ENCODE results near the gene OXCT1.

Gene OXCT1

GRCh38 chr5:41770799-41771198 is 99.4 kb downstream of the OXCT1 start:
- Histone ChIP-seq H3K79me1 (replicated peaks; ENCODE audit: low read length, poor library complexity, severe bottlenecking) (no peaks in the 10 kb centered on the region), H3K9me3 (ENCODE audit: control insufficient read depth, low read length) (no peaks in the 10 kb centered on the region), H2AFZ (ENCODE audit: low read depth, low read length) (no peak overlapping the region)

DNA sequence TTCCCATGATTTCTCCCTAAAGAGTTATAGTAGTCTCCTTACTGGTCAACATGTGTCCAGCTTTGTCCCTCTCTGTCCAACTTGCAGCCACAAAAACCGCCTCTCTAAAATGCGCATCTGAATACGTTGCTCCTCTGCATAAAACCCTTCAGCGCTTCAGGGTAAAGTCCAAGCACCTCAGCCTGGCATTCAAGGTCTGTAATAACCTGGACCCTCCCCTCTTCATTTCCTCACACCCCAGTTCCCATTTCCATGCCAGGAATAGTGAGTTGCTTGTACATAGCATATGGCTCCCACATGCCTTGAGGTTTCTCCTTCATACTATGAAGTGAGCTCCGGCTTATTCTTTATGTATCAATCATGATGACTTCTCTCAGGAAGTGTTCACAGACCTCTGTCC is 101.5 kb downstream of the OXCT1 start:
- H3K4me2 ChIP-seq (ENCODE audit: low read length, poor library complexity, severe bottlenecking), result no peak overlapping the region
- H3K27me3 ChIP-seq (ENCODE audit: control insufficient read depth in 1 of 2, insufficient read depth in 1 of 2, low read length in 2 of 2), result no peaks in the 10 kb centered on the region
- no peaks in the 10 kb centered on the region for H3K36me3 ChIP-seq (ENCODE audit: control insufficient read depth in 1 of 2, insufficient read depth in 2 of 2, low read depth in 1 of 2, low read length in 2 of 2)
- no peak overlapping the region for H3K4ac ChIP-seq (ENCODE audit: low read depth in 1 of 2, low read length in 2 of 2)
- no peak overlapping the region for H2BK15ac ChIP-seq (ENCODE audit: low read depth, poor library complexity, severe bottlenecking)
- H3K27ac ChIP-seq (ENCODE audit: low read length, poor library complexity, severe bottlenecking), result no peak overlapping the region
- H2BK12ac ChIP-seq (ENCODE audit: low read length in 2 of 2), result no peak overlapping the region
- no peak overlapping the region for H2BK120ac ChIP-seq (ENCODE audit: low read depth, low read length)
- no peak overlapping the region for H3K18ac ChIP-seq (ENCODE audit: low read depth in 1 of 2, low read length in 2 of 2)
- H2BK5ac ChIP-seq (ENCODE audit: low read depth, low read length, poor library complexity, severe bottlenecking), result no peak overlapping the region
- H3K4me3 ChIP-seq (ENCODE audit: insufficient read depth in 1 of 2, low read depth in 1 of 2, low read length in 2 of 2), result no peak overlapping the region
- no peak overlapping the region for H3K14ac ChIP-seq (ENCODE audit: low read length in 2 of 2)
- no peak overlapping the region for H3K9ac ChIP-seq (ENCODE audit: low read length)
- no peaks in the 10 kb centered on the region for H3K4me1 ChIP-seq (ENCODE audit: control insufficient read depth, insufficient read depth, low read depth, low read length)
- H3K9me3 ChIP-seq (ENCODE audit: control insufficient read depth, low read length), result no peaks in the 10 kb centered on the region
- H4K91ac ChIP-seq (ENCODE audit: low read length), result no peak overlapping the region
- no peak for DNase-seq
- H4K8ac ChIP-seq (ENCODE audit: low read length), result no peak overlapping the region
- no peak overlapping the region for H2AFZ ChIP-seq (ENCODE audit: low read depth, low read length)
- WGBS, result 97% methylated on average over 5 of the region's 5 CpGs
- H2AK5ac ChIP-seq (ENCODE audit: low read length, severe bottlenecking), result no peak overlapping the region
- H3K79me1 ChIP-seq (replicated peaks; ENCODE audit: low read length, poor library complexity, severe bottlenecking), result no peaks in the 10 kb centered on the region
- H3K23ac ChIP-seq (ENCODE audit: low read length in 2 of 2), result no peak overlapping the region

More at GRCh38 chr5:41770799-41771198, 99.4 kb downstream of the OXCT1 start:
- Histone ChIP-seq H2BK15ac (ENCODE audit: low read depth, poor library complexity, severe bottlenecking) (no peak overlapping the region), H2BK5ac (ENCODE audit: low read depth, low read length, poor library complexity, severe bottlenecking) (no peak overlapping the region), H3K4me3 (ENCODE audit: insufficient read depth in 1 of 2, low read depth in 1 of 2, low read length in 2 of 2) (no peak overlapping the region), H3K36me3 (ENCODE audit: control insufficient read depth in 1 of 2, insufficient read depth in 2 of 2, low read depth in 1 of 2, low read length in 2 of 2) (no peaks in the 10 kb centered on the region), H3K9ac (ENCODE audit: low read length) (no peak overlapping the region), H3K23ac (ENCODE audit: low read length in 2 of 2) (no peak overlapping the region), H3K4me1 (ENCODE audit: control insufficient read depth, insufficient read depth, low read depth, low read length) (no peaks in the 10 kb centered on the region), H4K8ac (ENCODE audit: low read length) (no peak overlapping the region), H3K18ac (ENCODE audit: low read depth in 1 of 2, low read length in 2 of 2) (no peak overlapping the region), H3K27me3 (ENCODE audit: control insufficient read depth in 1 of 2, insufficient read depth in 1 of 2, low read length in 2 of 2) (no peaks in the 10 kb centered on the region), H3K27ac (ENCODE audit: low read length, poor library complexity, severe bottlenecking) (no peak overlapping the region), H4K91ac (ENCODE audit: low read length) (no peak overlapping the region), H2BK12ac (ENCODE audit: low read length in 2 of 2) (no peak overlapping the region), H3K14ac (ENCODE audit: low read length in 2 of 2) (no peak overlapping the region), H2BK120ac (ENCODE audit: low read depth, low read length) (no peak overlapping the region), H3K4ac (ENCODE audit: low read depth in 1 of 2, low read length in 2 of 2) (no peak overlapping the region), H3K4me2 (ENCODE audit: low read length, poor library complexity, severe bottlenecking) (no peak overlapping the region), H2AK5ac (ENCODE audit: low read length, severe bottlenecking) (no peak overlapping the region)
- DNase-seq, result no peak

- H4K91ac ChIP-seq (ENCODE audit: low read length), result no peak overlapping the region
- no peak overlapping the region for H2AFZ ChIP-seq (ENCODE audit: low read depth, low read length)
- H2AK5ac ChIP-seq (ENCODE audit: low read length, severe bottlenecking), result no peak overlapping the region
- no peak overlapping the region for H2BK5ac ChIP-seq (ENCODE audit: low read depth, low read length, poor library complexity, severe bottlenecking)
- no peaks in the 10 kb centered on the region for H3K4me1 ChIP-seq (ENCODE audit: control insufficient read depth, insufficient read depth, low read depth, low read length)
- H2BK12ac ChIP-seq (ENCODE audit: low read length in 2 of 2), result no peak overlapping the region
- no peaks in the 10 kb centered on the region for H3K79me1 ChIP-seq (replicated peaks; ENCODE audit: low read length, poor library complexity, severe bottlenecking)
- H3K36me3 ChIP-seq (ENCODE audit: control insufficient read depth in 1 of 2, insufficient read depth in 2 of 2, low read depth in 1 of 2, low read length in 2 of 2), result peaks cover 0 to 18% of the 10 kb centered on the region in 2 experiments
- H3K27me3 ChIP-seq (ENCODE audit: control insufficient read depth in 1 of 2, insufficient read depth in 1 of 2, low read length in 2 of 2), result no peaks in the 10 kb centered on the region
- no peaks in the 10 kb centered on the region for H3K9me3 ChIP-seq (ENCODE audit: control insufficient read depth, low read length)
- H3K18ac ChIP-seq (ENCODE audit: low read depth in 1 of 2, low read length in 2 of 2), result no peak overlapping the region
- H3K4ac ChIP-seq (ENCODE audit: low read depth in 1 of 2, low read length in 2 of 2), result no peak overlapping the region
- no peak overlapping the region for H3K4me3 ChIP-seq (ENCODE audit: insufficient read depth in 1 of 2, low read depth in 1 of 2, low read length in 2 of 2)
- H3K4me2 ChIP-seq (ENCODE audit: low read length, poor library complexity, severe bottlenecking), result no peak overlapping the region
- no peak overlapping the region for H3K27ac ChIP-seq (ENCODE audit: low read length, poor library complexity, severe bottlenecking)
- DNase-seq, result no peak
- no peak overlapping the region for H3K14ac ChIP-seq (ENCODE audit: low read length in 2 of 2)
- H3K23ac ChIP-seq (ENCODE audit: low read length in 2 of 2), result no peak overlapping the region
- H4K8ac ChIP-seq (ENCODE audit: low read length), result no peak overlapping the region
- no peak overlapping the region for H2BK15ac ChIP-seq (ENCODE audit: low read depth, poor library complexity, severe bottlenecking)
- H3K9ac ChIP-seq (ENCODE audit: low read length), result no peak overlapping the region
- H2BK120ac ChIP-seq (ENCODE audit: low read depth, low read length), result no peak overlapping the region
Measured at GRCh38 chr5:41764650-41765049, 105.6 kb downstream of the OXCT1 start.

DNA sequence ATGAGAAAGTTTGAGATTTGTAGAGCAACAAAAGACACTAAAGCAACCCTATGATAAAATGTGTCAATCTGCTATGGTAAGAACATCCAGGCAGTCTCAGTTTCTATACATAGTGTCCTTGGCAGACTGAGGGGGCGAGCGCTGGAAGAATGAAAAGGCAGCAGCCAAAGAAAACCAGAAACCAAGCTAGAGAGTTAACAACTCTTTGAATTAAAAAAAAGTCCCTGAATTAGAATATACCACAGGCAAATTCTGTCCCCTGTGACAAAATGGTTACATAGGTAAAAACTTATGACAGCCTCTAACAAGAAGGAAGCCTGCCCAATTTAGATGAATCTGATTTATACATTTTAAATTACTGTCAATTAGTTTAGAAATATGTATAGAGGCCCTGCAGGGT is 106.7 kb downstream of the OXCT1 start:
- no peak overlapping the region for H4K91ac ChIP-seq (ENCODE audit: low read length)
- no peak overlapping the region for H3K9ac ChIP-seq (ENCODE audit: low read length)
- no peak overlapping the region for H2BK120ac ChIP-seq (ENCODE audit: low read depth, low read length)
- H3K4me2 ChIP-seq (ENCODE audit: low read length, poor library complexity, severe bottlenecking), result no peak overlapping the region
- H3K4me1 ChIP-seq (ENCODE audit: control insufficient read depth, insufficient read depth, low read depth, low read length), result no peaks in the 10 kb centered on the region
- H3K4ac ChIP-seq (ENCODE audit: low read depth in 1 of 2, low read length in 2 of 2), result no peak overlapping the region
- no peak overlapping the region for H4K8ac ChIP-seq (ENCODE audit: low read length)
- H3K14ac ChIP-seq (ENCODE audit: low read length in 2 of 2), result no peak overlapping the region
- no peak overlapping the region for H3K23ac ChIP-seq (ENCODE audit: low read length in 2 of 2)
- no peaks in the 10 kb centered on the region for H3K27me3 ChIP-seq (ENCODE audit: control insufficient read depth in 1 of 2, insufficient read depth in 1 of 2, low read length in 2 of 2)
- no peak overlapping the region for H2AK5ac ChIP-seq (ENCODE audit: low read length, severe bottlenecking)
- no peak overlapping the region for H2BK15ac ChIP-seq (ENCODE audit: low read depth, poor library complexity, severe bottlenecking)
- DNase-seq, result no peak
- H3K18ac ChIP-seq (ENCODE audit: low read depth in 1 of 2, low read length in 2 of 2), result no peak overlapping the region
- H3K27ac ChIP-seq (ENCODE audit: low read length, poor library complexity, severe bottlenecking), result peak overlapping the region; percentile 55
- 73% methylated on average over 2 of the region's 2 CpGs for WGBS
- H3K9me3 ChIP-seq (ENCODE audit: control insufficient read depth, low read length), result no peaks in the 10 kb centered on the region
- peaks cover 0 to 27% of the 10 kb centered on the region in 2 experiments for H3K36me3 ChIP-seq (ENCODE audit: control insufficient read depth in 1 of 2, insufficient read depth in 2 of 2, low read depth in 1 of 2, low read length in 2 of 2)
- H2AFZ ChIP-seq (ENCODE audit: low read depth, low read length), result no peak overlapping the region
- H3K4me3 ChIP-seq (ENCODE audit: insufficient read depth in 1 of 2, low read depth in 1 of 2, low read length in 2 of 2), result no peak overlapping the region
- H3K79me1 ChIP-seq (replicated peaks; ENCODE audit: low read length, poor library complexity, severe bottlenecking), result no peaks in the 10 kb centered on the region
- no peak overlapping the region for H2BK5ac ChIP-seq (ENCODE audit: low read depth, low read length, poor library complexity, severe bottlenecking)
- H2BK12ac ChIP-seq (ENCODE audit: low read length in 2 of 2), result no peak overlapping the region

Measured in mesenchymal stem cell (in vitro differentiated cells and primary cell).